Stimulated activated CD4-positive, alpha-beta T cell treated with anti-CD3 and anti-CD28 coated beads, Interleukin-12 subunit alpha, Interleukin-12 subunit beta, amount 100 ng/mL, for 4 hours (primary cell): Measurements from ENCODE around the gene WASF3.
"Not testable (repeated sequence)": the region's sequence is repeated elsewhere in the genome, so short reads cannot be mapped to it uniquely, and the experiment has no call there.

Experiments
- DNase-seq: peaks from one replicate; pipeline ENCODE4 v3.0.0-alpha.2; 2020

WASF3 gene

GRCh38 chr13:26722321-26722720 is 164.8 kb downstream of the WASF3 start:
- no peak for DNase-seq

- DNase-seq = not testable (repeated sequence)
Observed at GRCh38 chr13:26723620-26724019, 166.1 kb downstream of the WASF3 start.

- no peak for DNase-seq
Observed at GRCh38 chr13:26726684-26727083, 169.2 kb downstream of the WASF3 start.

- no peak for DNase-seq
Observed at GRCh38 chr13:26727122-26727521, 169.6 kb downstream of the WASF3 start.

GRCh38 chr13:26727633-26728032 is 170.2 kb downstream of the WASF3 start:
- DNase-seq = no peak

- DNase-seq = no peak
Observed at GRCh38 chr13:26735677-26736076, 178.2 kb downstream of the WASF3 start.
